GM19438 (cell line): ENCODE results near the gene PALS2.

Experiments used
- ATAC-seq: cut with Tn5 transposase; IDR thresholded peaks from one replicate; pipeline ENCODE4 v1.9.1; 2021; ENCODE audit warnings: low read depth; ENCODE audit not compliant: unreplicated experiment

The PALS2 gene, protein sequence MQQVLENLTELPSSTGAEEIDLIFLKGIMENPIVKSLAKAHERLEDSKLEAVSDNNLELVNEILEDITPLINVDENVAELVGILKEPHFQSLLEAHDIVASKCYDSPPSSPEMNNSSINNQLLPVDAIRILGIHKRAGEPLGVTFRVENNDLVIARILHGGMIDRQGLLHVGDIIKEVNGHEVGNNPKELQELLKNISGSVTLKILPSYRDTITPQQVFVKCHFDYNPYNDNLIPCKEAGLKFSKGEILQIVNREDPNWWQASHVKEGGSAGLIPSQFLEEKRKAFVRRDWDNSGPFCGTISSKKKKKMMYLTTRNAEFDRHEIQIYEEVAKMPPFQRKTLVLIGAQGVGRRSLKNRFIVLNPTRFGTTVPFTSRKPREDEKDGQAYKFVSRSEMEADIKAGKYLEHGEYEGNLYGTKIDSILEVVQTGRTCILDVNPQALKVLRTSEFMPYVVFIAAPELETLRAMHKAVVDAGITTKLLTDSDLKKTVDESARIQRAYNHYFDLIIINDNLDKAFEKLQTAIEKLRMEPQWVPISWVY

GRCh38 chr7:24572997-24573553 is at the start of gene PALS2:
TSS of gene PALS2 (plus strand) at chr7:24573452. CDS start at chr7:24623668, 50,216 bp downstream.
- ATAC-seq: peak; percentile 44

GRCh38 chr7:24531255-24531654 is 42.0 kb upstream of the PALS2 start:
- ATAC-seq: no peak

DNA sequence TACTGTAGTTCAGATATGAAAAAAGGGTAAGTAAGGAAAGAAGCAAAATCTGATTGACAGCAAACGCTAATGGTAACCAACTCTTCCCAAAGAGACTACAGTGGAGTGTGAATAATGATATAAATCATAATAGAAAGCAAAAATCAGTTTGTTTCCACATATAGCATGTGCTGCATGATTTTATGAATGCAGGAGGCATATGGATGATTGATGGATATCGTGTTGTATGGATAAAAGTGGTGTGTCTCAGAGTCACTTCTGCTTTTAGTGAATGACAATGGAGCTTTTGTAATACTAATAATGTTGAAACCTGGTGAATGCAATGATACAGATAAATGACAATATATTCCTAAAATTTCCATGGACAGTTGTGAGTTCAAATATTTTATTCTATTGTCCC is 36.6 kb upstream of the PALS2 start:
- ATAC-seq: no peak

- ATAC-seq: no peak
These were observed 32.3 kb upstream of the PALS2 start for GRCh38 chr7:24540956-24541355.

GRCh38 chr7:24545215-24545614 is 28.0 kb upstream of the PALS2 start:
- no peak for ATAC-seq

DNA sequence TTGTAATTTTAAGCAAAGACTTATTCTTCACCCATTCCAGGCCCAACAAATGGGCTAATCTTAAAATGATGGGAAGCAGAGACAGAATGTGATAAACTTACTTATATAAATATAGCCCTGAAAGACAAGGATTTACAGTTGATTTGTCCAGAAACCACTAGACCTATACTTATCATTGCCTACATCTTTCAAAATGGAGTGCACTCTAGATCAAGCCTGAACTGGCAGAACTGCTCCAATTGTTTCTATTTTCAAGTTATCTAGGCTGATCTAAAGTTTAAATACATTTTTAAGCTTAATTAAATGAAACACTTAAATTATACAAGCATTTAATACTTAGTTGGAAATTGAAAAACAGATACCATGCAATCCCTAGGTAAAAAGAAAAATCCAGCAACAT is 24.9 kb upstream of the PALS2 start:
- ATAC-seq: no peak

DNA sequence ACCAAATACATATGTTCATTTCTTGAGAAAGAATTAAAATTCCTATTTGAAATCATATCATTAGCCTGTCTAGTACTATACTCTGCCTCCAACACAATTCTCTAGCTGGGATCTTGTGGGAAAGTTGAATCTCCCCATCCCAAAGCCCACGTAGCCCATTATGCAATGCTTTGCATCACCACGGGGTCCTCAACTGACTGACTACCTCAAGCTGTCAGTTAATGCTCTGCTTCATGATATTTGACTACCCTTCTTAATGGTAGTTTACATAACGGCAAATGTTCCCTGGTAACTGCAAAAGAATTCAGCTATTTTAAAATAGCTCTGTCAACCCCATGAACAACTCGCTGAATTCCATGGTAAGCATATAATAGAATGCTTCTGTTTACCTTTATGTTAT is 23.3 kb upstream of the PALS2 start:
- ATAC-seq: no peak

GRCh38 chr7:24555184-24555583 is 18.1 kb upstream of the PALS2 start:
- ATAC-seq: no peak

DNA sequence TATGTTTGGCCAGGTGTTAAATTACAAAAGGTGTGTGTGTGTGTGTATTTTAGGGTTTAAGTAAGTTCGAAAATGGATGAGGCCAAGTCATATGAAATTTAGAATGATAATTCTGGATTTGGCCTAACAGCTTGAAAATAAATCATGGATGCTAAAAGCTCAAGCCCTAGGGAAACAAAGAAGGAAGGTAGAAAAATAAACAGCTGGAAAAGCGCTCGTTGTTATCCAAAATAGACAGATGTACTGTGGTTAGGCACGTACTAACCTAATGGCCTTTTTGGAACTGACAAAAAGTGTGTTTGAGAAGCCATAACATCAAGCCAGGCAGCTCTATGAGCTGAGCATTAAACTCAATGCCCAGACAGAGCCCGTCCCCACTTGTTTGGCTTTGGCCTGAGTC is 17.5 kb upstream of the PALS2 start:
- no peak for ATAC-seq

DNA sequence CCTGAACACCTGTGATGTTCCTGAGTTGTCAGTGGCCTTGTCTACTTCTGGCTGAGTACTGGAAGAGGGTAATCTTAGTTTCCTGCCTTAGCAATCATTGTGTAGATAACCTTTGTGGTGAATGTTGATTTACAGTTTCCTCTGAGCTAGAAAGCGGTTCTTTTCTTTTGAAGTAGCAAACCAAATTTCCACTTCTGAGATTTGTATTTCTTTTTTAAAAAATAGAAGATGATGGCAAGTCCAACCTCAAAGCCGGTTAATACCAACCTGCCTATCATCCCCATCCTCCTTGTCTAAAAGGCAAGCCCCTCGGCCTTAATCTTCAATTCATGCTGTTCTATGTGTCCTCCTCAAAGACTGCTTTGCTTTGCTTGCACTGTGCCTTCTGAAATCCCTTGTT is 12.5 kb upstream of the PALS2 start:
- ATAC-seq: no peak

DNA sequence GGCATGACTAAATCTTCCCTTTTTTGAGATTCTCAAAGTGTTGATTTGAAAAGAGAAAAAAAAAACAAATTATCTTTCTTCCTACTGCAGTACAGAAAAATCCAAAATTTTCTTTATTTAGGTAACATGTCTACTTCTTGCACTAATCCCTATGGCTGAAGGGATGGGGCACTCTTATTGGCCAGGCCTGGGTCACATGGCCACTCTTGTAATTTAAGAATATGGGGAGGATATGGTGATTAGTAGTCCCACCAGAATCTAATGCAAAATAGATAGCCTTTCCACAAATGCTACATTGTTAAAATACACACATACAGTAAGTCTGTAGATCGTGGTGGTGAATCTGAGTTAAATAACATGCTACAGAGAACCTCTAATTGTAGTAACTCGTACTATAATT is 7.0 kb upstream of the PALS2 start:
- ATAC-seq: no peak

- ATAC-seq: no peak
These were observed 2.3 kb upstream of the PALS2 start for GRCh38 chr7:24570983-24571382.

GRCh38 chr7:24572016-24572392 is 1.2 kb upstream of the PALS2 start:
- ATAC-seq: no peak

- peak; percentile 2 for ATAC-seq
These were observed 757 bp upstream of the PALS2 start for GRCh38 chr7:24572393-24572996.

DNA sequence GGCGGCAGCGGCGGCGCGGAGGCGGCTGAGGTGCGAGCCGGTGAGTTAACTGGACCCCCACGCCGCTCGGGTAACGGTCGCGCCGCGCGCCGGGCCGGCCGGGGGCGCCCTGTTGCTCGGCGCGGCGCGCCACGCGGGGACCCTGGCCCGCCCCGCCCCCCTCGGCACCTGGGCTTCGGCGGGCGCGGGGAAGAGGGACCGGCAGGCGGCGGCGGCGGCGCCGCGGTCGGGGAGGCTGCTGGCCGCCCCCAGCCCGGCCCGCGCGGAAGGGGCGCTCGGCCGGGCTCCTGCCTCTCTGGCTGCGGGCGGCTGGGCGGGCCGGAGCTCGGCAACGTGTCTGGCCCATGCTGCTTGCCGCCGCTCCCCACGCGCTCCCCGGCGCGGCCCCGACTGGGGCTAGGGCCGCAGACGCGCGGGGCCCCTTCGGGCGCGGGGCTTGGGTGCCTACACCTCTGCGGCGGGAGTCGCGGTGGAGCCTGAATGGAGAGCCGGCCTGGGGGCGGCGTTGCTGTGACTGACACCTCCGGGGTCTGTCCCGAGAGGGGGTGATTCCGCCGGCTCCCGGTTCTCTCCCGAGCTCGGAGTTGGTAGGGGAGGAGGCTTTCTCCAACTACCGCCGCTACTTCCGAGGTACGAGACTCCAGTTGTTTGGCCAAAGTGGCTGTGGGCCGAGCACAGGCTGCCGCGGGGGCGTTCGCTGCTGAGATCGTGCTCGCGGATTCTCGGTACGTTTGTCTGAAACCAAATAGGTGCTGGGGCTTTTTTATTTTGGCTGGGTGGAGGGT is 494 bp downstream of the PALS2 start:
- peak; percentile 36 for ATAC-seq

- no peak for ATAC-seq
These were observed 1.1 kb downstream of the PALS2 start for GRCh38 chr7:24574386-24574785.

- no peak for ATAC-seq
These were observed 1.7 kb downstream of the PALS2 start for GRCh38 chr7:24574950-24575349.

- ATAC-seq: peak; percentile 30
These were observed 3.1 kb downstream of the PALS2 start for GRCh38 chr7:24576171-24577025.

DNA sequence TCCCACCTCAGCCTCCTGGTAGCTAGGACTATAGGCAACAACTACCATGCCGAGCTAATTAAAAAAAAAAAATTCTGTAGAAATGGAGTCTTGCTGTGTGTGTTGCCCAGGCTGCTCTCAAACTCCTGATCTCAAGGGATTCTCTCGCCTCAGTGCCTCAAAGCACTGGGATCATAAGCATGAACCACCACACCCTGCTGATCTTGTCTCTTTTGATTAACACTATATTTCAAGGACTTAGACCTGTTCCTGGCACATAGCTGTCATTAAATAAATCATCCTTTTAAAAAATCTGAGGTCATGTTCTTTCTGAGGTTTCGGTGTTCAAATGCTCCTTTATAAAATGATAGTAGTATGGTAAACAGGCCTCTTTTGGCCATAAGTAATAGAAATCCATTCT is 4.8 kb downstream of the PALS2 start:
- no peak for ATAC-seq
